H4 (cell line): ENCODE measurements around the gene MRPL51. TPM values are rescaled to one million over a fixed set of nuclear protein-coding genes. Genes with fewer than 3 reads are reported as not detected.

ENCODE experiments used
- total RNA-seq: library from RNA; depleted of rRNA; stranded (reverse); fragments of >200 nt; shearing (Covaris generic); gene quantifications from 2 replicates; pipeline ENCODE4 v1.2.3, GENCODE V29; 2014; rRNA removed

Gene MRPL51
- total RNA-seq, 1 experiment from 2014 or later = 286 TPM

Other genes with a start within 250 kb of the MRPL51 start
- 0.10 TPM in 1 of 2 replicates, not detected in the other for gene PLEKHG6, start 182.6 kb downstream of the MRPL51 start, total RNA-seq
- gene TNFRSF1A, start 151.2 kb downstream of the MRPL51 start, total RNA-seq = 320 and 327 TPM in 2 replicates
- gene SCNN1A, start 117.7 kb downstream of the MRPL51 start, total RNA-seq = 1.7 and 2.1 TPM in 2 replicates
- gene LTBR, start 109.1 kb downstream of the MRPL51 start, total RNA-seq = 19.5 and 31.5 TPM in 2 replicates
- not detected in 2 replicates for gene CD27, start 48.3 kb downstream of the MRPL51 start, total RNA-seq
- gene TAPBPL, start 41.2 kb downstream of the MRPL51 start, total RNA-seq = 8.6 and 20.5 TPM in 2 replicates
- 2.8 and 4.1 TPM in 2 replicates for gene VAMP1, start 22.6 kb downstream of the MRPL51 start, total RNA-seq
- 126 and 187 TPM in 2 replicates for gene NCAPD2, start 840 bp upstream of the MRPL51 start, total RNA-seq
- 9,561 and 11,555 TPM in 2 replicates for gene GAPDH, start 41.3 kb upstream of the MRPL51 start, total RNA-seq
- 2.1 and 5.4 TPM in 2 replicates for gene IFFO1, start 62.8 kb upstream of the MRPL51 start, total RNA-seq
- gene NOP2, start 75.0 kb upstream of the MRPL51 start, total RNA-seq = 64.3 and 90.3 TPM in 2 replicates
- gene CHD4, start 114.1 kb upstream of the MRPL51 start, total RNA-seq = 242 and 246 TPM in 2 replicates
- gene LPAR5, start 142.7 kb upstream of the MRPL51 start, total RNA-seq = 0.04 TPM in 1 of 2 replicates, not detected in the other
- not detected in 2 replicates for gene ACRBP, start 154.2 kb upstream of the MRPL51 start, total RNA-seq
- 57.8 and 65.7 TPM in 2 replicates for gene ING4, start 169.9 kb upstream of the MRPL51 start, total RNA-seq
- gene ZNF384, start 196.1 kb upstream of the MRPL51 start, total RNA-seq = 21.2 and 23.6 TPM in 2 replicates
- gene PIANP, start 207.6 kb upstream of the MRPL51 start, total RNA-seq = not detected in 2 replicates
- 93.8 and 93.9 TPM in 2 replicates for gene COPS7A, start 230.8 kb upstream of the MRPL51 start, total RNA-seq